ENCODE data around the gene DNLZ.

DNLZ gene

DNA sequence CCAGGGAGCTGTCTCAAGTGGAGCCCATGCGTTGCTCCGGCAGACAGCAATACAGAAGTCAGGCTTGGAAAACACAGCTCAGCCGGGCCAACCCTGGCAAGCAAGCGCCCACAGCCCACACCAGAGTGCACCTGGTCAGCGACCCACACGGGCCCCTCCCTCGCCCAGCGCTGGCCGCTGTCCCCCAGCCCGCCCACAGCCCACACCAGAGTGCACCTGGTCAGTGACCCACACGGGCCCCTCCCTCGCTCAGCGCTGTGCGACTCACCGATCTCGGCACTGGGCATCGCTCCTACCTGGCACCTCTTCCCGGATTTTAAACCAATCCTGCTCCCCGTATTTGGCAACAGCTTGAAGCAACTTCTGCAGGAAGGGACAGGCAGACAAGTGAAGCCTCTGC is 23.7 kb upstream of the DNLZ start:
- Histone ChIP-seq H3K79me2 (ENCODE audit: control insufficient read depth, low read length) (no peaks in the 10 kb centered on the region), H3K4me2 (ENCODE audit: low read length) (no peak overlapping the region), H3K27me3 (ENCODE audit: control insufficient read depth, low read length) (no peaks in the 10 kb centered on the region), H3K4me3 (ENCODE audit: low read length) (no peak overlapping the region), H3F3A (ENCODE audit: control insufficient read depth, insufficient read depth) (no peaks in the 10 kb centered on the region), H3K4me1 (ENCODE audit: control insufficient read depth, low read length) (no peaks in the 10 kb centered on the region), H3K9me3 (ENCODE audit: control insufficient read depth, insufficient read depth, low read length) (no peaks in the 10 kb centered on the region), H3K9me2 (replicated peaks; ENCODE audit: control insufficient read depth, low read length) (no peaks in the 10 kb centered on the region), H3K36me3 (ENCODE audit: control insufficient read depth, low read length) (peaks cover 77% of the 10 kb centered on the region), H4K20me1 (ENCODE audit: control insufficient read depth, insufficient read depth, low read depth, low read length) (no peaks in the 10 kb centered on the region), H3K27ac (ENCODE audit: low read depth, low read length) (no peak overlapping the region)
- TF ChIP-seq, protein P1, sequence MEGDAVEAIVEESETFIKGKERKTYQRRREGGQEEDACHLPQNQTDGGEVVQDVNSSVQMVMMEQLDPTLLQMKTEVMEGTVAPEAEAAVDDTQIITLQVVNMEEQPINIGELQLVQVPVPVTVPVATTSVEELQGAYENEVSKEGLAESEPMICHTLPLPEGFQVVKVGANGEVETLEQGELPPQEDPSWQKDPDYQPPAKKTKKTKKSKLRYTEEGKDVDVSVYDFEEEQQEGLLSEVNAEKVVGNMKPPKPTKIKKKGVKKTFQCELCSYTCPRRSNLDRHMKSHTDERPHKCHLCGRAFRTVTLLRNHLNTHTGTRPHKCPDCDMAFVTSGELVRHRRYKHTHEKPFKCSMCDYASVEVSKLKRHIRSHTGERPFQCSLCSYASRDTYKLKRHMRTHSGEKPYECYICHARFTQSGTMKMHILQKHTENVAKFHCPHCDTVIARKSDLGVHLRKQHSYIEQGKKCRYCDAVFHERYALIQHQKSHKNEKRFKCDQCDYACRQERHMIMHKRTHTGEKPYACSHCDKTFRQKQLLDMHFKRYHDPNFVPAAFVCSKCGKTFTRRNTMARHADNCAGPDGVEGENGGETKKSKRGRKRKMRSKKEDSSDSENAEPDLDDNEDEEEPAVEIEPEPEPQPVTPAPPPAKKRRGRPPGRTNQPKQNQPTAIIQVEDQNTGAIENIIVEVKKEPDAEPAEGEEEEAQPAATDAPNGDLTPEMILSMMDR (IDR thresholded peaks at IDR 0.05; ENCODE audit: low read depth, low read length, poor library complexity, severe bottlenecking) = no peak
- TF ChIP-seq EZH2phosphoT487 (IDR thresholded peaks at IDR 0.05; ENCODE audit: borderline replicate concordance, low read length) = no peak

DNA sequence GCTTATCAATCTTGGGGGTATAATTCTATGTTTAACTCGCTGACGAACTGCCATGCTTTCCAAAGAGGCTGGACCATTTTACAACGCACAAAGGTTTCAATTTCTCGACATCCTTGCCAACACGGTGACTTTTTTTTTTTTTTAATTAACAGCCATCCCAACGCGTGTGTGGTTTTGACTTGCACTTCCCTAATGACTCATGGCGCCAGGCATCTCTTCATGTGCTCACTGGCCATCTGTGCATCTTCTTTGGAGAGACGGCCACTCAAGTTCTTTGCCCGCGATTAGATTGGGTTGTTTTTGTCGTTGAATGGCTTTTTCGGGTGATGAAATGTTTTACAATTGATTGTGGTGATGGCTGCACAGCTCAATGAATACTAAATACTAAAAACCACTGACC is 22.5 kb upstream of the DNLZ start:
- TF ChIP-seq, protein P1 (IDR thresholded peaks at IDR 0.05; ENCODE audit: low read depth, low read length, poor library complexity, severe bottlenecking) = no peak
- TF ChIP-seq EZH2phosphoT487 (IDR thresholded peaks at IDR 0.05; ENCODE audit: borderline replicate concordance, low read length) = no peak
- Histone ChIP-seq H3K4me1 (ENCODE audit: control insufficient read depth, low read length) (no peaks in the 10 kb centered on the region), H3K4me2 (ENCODE audit: low read length) (no peak overlapping the region), H3K36me3 (ENCODE audit: control insufficient read depth, low read length) (peaks cover 77% of the 10 kb centered on the region), H3K79me2 (ENCODE audit: control insufficient read depth, low read length) (no peaks in the 10 kb centered on the region), H3F3A (ENCODE audit: control insufficient read depth, insufficient read depth) (no peaks in the 10 kb centered on the region), H3K27ac (ENCODE audit: low read depth, low read length) (no peak overlapping the region), H3K9me2 (replicated peaks; ENCODE audit: control insufficient read depth, low read length) (no peaks in the 10 kb centered on the region), H3K4me3 (ENCODE audit: low read length) (no peak overlapping the region), H3K9me3 (ENCODE audit: control insufficient read depth, insufficient read depth, low read length) (no peaks in the 10 kb centered on the region), H4K20me1 (ENCODE audit: control insufficient read depth, insufficient read depth, low read depth, low read length) (no peaks in the 10 kb centered on the region), H3K27me3 (ENCODE audit: control insufficient read depth, low read length) (no peaks in the 10 kb centered on the region)

DNA sequence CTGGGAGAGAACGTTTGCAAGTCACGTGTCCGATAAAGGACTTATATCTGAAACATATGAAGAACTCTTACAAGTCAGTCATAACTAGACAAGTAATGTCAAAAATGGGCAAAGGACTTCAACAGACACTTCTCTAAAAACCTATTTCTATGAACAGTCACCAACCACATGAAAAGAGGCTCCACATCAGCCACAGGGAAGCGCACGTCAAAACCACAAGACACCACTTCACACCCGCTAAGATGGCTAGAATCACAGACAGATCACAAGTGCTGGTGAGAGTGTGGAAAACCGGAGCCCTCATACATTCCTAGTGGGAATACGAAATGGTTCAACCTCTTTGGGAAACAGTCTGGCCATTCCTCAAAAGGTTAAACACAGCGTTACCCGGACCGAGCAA is 21.5 kb upstream of the DNLZ start:
- no peaks in the 10 kb centered on the region for H3F3A ChIP-seq (ENCODE audit: control insufficient read depth, insufficient read depth)
- H3K27ac ChIP-seq (ENCODE audit: low read depth, low read length) = no peak overlapping the region
- H3K4me3 ChIP-seq (ENCODE audit: low read length) = no peak overlapping the region
- no peaks in the 10 kb centered on the region for H3K27me3 ChIP-seq (ENCODE audit: control insufficient read depth, low read length)
- no peaks in the 10 kb centered on the region for H3K9me2 ChIP-seq (replicated peaks; ENCODE audit: control insufficient read depth, low read length)
- no peaks in the 10 kb centered on the region for H3K4me1 ChIP-seq (ENCODE audit: control insufficient read depth, low read length)
- TF ChIP-seq, protein P1 (IDR thresholded peaks at IDR 0.05; ENCODE audit: low read depth, low read length, poor library complexity, severe bottlenecking) = no peak
- no peak for TF ChIP-seq EZH2phosphoT487 (IDR thresholded peaks at IDR 0.05; ENCODE audit: borderline replicate concordance, low read length)
- no peak overlapping the region for H3K4me2 ChIP-seq (ENCODE audit: low read length)
- H3K79me2 ChIP-seq (ENCODE audit: control insufficient read depth, low read length) = no peaks in the 10 kb centered on the region
- no peaks in the 10 kb centered on the region for H4K20me1 ChIP-seq (ENCODE audit: control insufficient read depth, insufficient read depth, low read depth, low read length)
- H3K36me3 ChIP-seq (ENCODE audit: control insufficient read depth, low read length) = peaks cover 82% of the 10 kb centered on the region
- H3K9me3 ChIP-seq (ENCODE audit: control insufficient read depth, insufficient read depth, low read length) = no peaks in the 10 kb centered on the region

- Histone ChIP-seq H3K27me3 (ENCODE audit: control insufficient read depth, low read length) (no peaks in the 10 kb centered on the region), H3K27ac (ENCODE audit: low read depth, low read length) (no peak overlapping the region), H3K36me3 (ENCODE audit: control insufficient read depth, low read length) (peaks cover 80% of the 10 kb centered on the region), H3K4me1 (ENCODE audit: control insufficient read depth, low read length) (no peaks in the 10 kb centered on the region), H3K4me2 (ENCODE audit: low read length) (no peak overlapping the region), H3F3A (ENCODE audit: control insufficient read depth, insufficient read depth) (no peaks in the 10 kb centered on the region), H3K9me3 (ENCODE audit: control insufficient read depth, insufficient read depth, low read length) (no peaks in the 10 kb centered on the region), H3K9me2 (replicated peaks; ENCODE audit: control insufficient read depth, low read length) (no peaks in the 10 kb centered on the region), H3K4me3 (ENCODE audit: low read length) (no peak overlapping the region), H3K79me2 (ENCODE audit: control insufficient read depth, low read length) (no peaks in the 10 kb centered on the region), H4K20me1 (ENCODE audit: control insufficient read depth, insufficient read depth, low read depth, low read length) (no peaks in the 10 kb centered on the region)
- TF ChIP-seq, protein P1 (IDR thresholded peaks at IDR 0.05; ENCODE audit: low read depth, low read length, poor library complexity, severe bottlenecking) = no peak
- no peak for TF ChIP-seq EZH2phosphoT487 (IDR thresholded peaks at IDR 0.05; ENCODE audit: borderline replicate concordance, low read length)
These were observed 19.9 kb upstream of the DNLZ start for GRCh38 chr9:136383436-136383835.
